ENCODE results near the gene SBNO1.

SBNO1 gene

GRCh38 chr12:123293178-123293760 is 71.4 kb downstream of the SBNO1 start:
- no peak for TF ChIP-seq CTCF (conservative IDR thresholded peaks at IDR 0.05; ENCODE audit: low read depth, low read length)
- DNase-seq (ENCODE audit: low read depth): no peak
- H3K4me3 ChIP-seq (ENCODE audit: low read length): no peak overlapping the region

GRCh38 chr12:123289911-123290310 is 74.7 kb downstream of the SBNO1 start:
- H3K4me3 ChIP-seq (ENCODE audit: low read length): no peak overlapping the region
- DNase-seq (ENCODE audit: low read depth): no peak
- TF ChIP-seq CTCF (conservative IDR thresholded peaks at IDR 0.05; ENCODE audit: low read depth, low read length): no peak

- H3K4me3 ChIP-seq (ENCODE audit: low read length): no peak overlapping the region
- TF ChIP-seq CTCF (conservative IDR thresholded peaks at IDR 0.05; ENCODE audit: low read depth, low read length): no peak
- DNase-seq (ENCODE audit: low read depth): no peak
Observed at GRCh38 chr12:123288751-123289346, 75.8 kb downstream of the SBNO1 start.

- H3K4me3 ChIP-seq (ENCODE audit: low read length): no peak overlapping the region
- DNase-seq (ENCODE audit: low read depth): no peak
- TF ChIP-seq CTCF (conservative IDR thresholded peaks at IDR 0.05; ENCODE audit: low read depth, low read length): no peak
Observed at GRCh38 chr12:123286652-123287373, 77.8 kb downstream of the SBNO1 start.

- H3K4me3 ChIP-seq (ENCODE audit: low read length): no peak overlapping the region
- no peak for DNase-seq (ENCODE audit: low read depth)
- TF ChIP-seq CTCF (conservative IDR thresholded peaks at IDR 0.05; ENCODE audit: low read depth, low read length): no peak
Observed at GRCh38 chr12:123284669-123285068, 80.0 kb downstream of the SBNO1 start.

- no peak for TF ChIP-seq CTCF (conservative IDR thresholded peaks at IDR 0.05; ENCODE audit: low read depth, low read length)
- DNase-seq (ENCODE audit: low read depth): no peak
- no peak overlapping the region for H3K4me3 ChIP-seq (ENCODE audit: low read length)
Observed at GRCh38 chr12:123283461-123283860, 81.2 kb downstream of the SBNO1 start.

- no peak for TF ChIP-seq CTCF (conservative IDR thresholded peaks at IDR 0.05; ENCODE audit: low read depth, low read length)
- no peak overlapping the region for H3K4me3 ChIP-seq (ENCODE audit: low read length)
- DNase-seq (ENCODE audit: low read depth): no peak
Observed at GRCh38 chr12:123282111-123282510, 82.5 kb downstream of the SBNO1 start.

All from retinal pigment epithelial cell (primary cell).